ENCODE data around the gene TSEN34. TPM values are rescaled to one million over a fixed set of nuclear protein-coding genes. Genes with fewer than 3 reads are reported as not detected.

The TSEN34 gene
- total RNA-seq, 1 donor from 2014 or later, result 52.3 TPM

GRCh38 chr19:54160182-54160811, 30.8 kb upstream of the TSEN34 start:
- intact Hi-C loops (cut with DNase I), result no loop called here
- Histone ChIP-seq H3K9me3 (no peaks in the 10 kb centered on the region), H3K36me3 (peaks cover 0 to 25% of the 10 kb centered on the region in 2 donors), H3K27me3 (no peaks in the 10 kb centered on the region), H3K27ac (peak overlapping the region; percentile 82), H3K4me1 (peaks cover 56% of the 10 kb centered on the region), H3K4me3 (peak overlapping the region; percentile 67 to 72)
- no peak for DNase-seq (ENCODE audit: extremely low spot score in 2 of 2)
- no peak for TF ChIP-seq POLR2A (IDR thresholded peaks at IDR 0.05)
- TF ChIP-seq CTCF (IDR thresholded peaks at IDR 0.05), result no peak
- no peak for TF ChIP-seq POLR2AphosphoS5 (IDR thresholded peaks at IDR 0.05; ENCODE audit: insufficient read depth in 1 of 2, low read depth in 1 of 2)

GRCh38 chr19:54160854-54161253, 30.3 kb upstream of the TSEN34 start:
- Histone ChIP-seq H3K27me3 (no peaks in the 10 kb centered on the region), H3K4me3 (peak overlapping the region; percentile 67 to 72)
- intact Hi-C loops (cut with DNase I), result no loop called here

GRCh38 chr19:54162241-54162805, 28.8 kb upstream of the TSEN34 start:
- intact Hi-C loops (cut with DNase I), result no loop called here
- Histone ChIP-seq H3K9me3 (no peaks in the 10 kb centered on the region), H3K4me1 (peaks cover 56% of the 10 kb centered on the region), H3K27ac (no peak overlapping the region), H3K36me3 (peaks cover 0 to 6% of the 10 kb centered on the region in 2 donors), H3K4me3 (peak overlapping the region; percentile 43 to 46), H3K27me3 (no peaks in the 10 kb centered on the region)
- no peak for DNase-seq (ENCODE audit: extremely low spot score in 2 of 2)
- no peak for TF ChIP-seq POLR2A (IDR thresholded peaks at IDR 0.05)
- TF ChIP-seq POLR2AphosphoS5 (IDR thresholded peaks at IDR 0.05; ENCODE audit: insufficient read depth in 1 of 2, low read depth in 1 of 2), result peak in 1 of 2 donors; percentile 47

More at GRCh38 chr19:54160854-54161253, 30.3 kb upstream of the TSEN34 start:
- Histone ChIP-seq H3K27ac (peak overlapping the region; percentile 82), H3K9me3 (no peaks in the 10 kb centered on the region), H3K4me1 (peaks cover 56% of the 10 kb centered on the region), H3K36me3 (peaks cover 0 to 19% of the 10 kb centered on the region in 2 donors)
- TF ChIP-seq POLR2A (IDR thresholded peaks at IDR 0.05), result no peak
- TF ChIP-seq CTCF (IDR thresholded peaks at IDR 0.05), result no peak
- no peak for TF ChIP-seq POLR2AphosphoS5 (IDR thresholded peaks at IDR 0.05; ENCODE audit: insufficient read depth in 1 of 2, low read depth in 1 of 2)
- DNase-seq (ENCODE audit: extremely low spot score in 2 of 2), result no peak

DNA sequence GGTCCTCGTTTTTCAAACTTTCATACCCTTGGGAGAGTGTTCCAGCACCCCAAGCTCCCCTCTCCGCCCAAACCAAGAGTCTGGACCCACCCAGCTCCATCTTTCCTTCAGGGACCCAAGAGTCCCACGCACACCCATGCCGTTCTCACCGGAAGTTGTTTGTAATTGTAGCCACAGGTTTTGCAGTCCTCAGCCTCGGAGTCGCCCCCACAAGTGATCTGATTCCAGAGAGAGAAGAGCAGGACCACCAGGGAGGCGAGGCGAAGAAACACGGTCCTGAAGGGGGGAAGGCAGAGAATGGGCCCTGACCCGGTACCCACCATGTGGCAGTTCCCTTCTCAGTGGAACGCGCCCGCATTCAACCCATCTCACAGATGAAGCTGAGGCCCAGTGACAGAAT, 28.2 kb upstream of the TSEN34 start:
- peaks cover 0 to 3% of the 10 kb centered on the region in 2 donors for H3K36me3 ChIP-seq
- no peak for DNase-seq (ENCODE audit: extremely low spot score in 2 of 2)
- H3K27ac ChIP-seq, result no peak overlapping the region
- H3K27me3 ChIP-seq, result no peaks in the 10 kb centered on the region
- TF ChIP-seq POLR2A (IDR thresholded peaks at IDR 0.05) (no peak), POLR2AphosphoS5 (IDR thresholded peaks at IDR 0.05; ENCODE audit: insufficient read depth in 1 of 2, low read depth in 1 of 2) (no peak)
- peak overlapping the region; percentile 43 to 46 for H3K4me3 ChIP-seq
- intact Hi-C loops (cut with DNase I), result no loop called here
- H3K4me1 ChIP-seq, result peaks cover 56% of the 10 kb centered on the region
- H3K9me3 ChIP-seq, result no peaks in the 10 kb centered on the region

GRCh38 chr19:54164369-54165068, 26.6 kb upstream of the TSEN34 start:
- peaks cover 47% of the 10 kb centered on the region for H3K4me1 ChIP-seq
- intact Hi-C loops (cut with DNase I), result no loop called here
- H3K4me3 ChIP-seq, result no peak overlapping the region
- H3K9me3 ChIP-seq, result no peaks in the 10 kb centered on the region
- TF ChIP-seq POLR2A (IDR thresholded peaks at IDR 0.05) (no peak), CTCF (IDR thresholded peaks at IDR 0.05) (no peak), POLR2AphosphoS5 (IDR thresholded peaks at IDR 0.05; ENCODE audit: insufficient read depth in 1 of 2, low read depth in 1 of 2) (no peak)
- no peaks in the 10 kb centered on the region for H3K27me3 ChIP-seq
- no peak overlapping the region for H3K27ac ChIP-seq
- H3K36me3 ChIP-seq, result no peaks in the 10 kb centered on the region
- no peak for DNase-seq (ENCODE audit: extremely low spot score in 2 of 2)
